NCI-H128 (cell line): Measurements from ENCODE around the gene TIMM22.
"Not testable (repeated sequence)": the region's sequence is repeated elsewhere in the genome, so short reads cannot be mapped to it uniquely, and the experiment has no call there.

Experiments used
- DNase-seq: peaks from one replicate; lab custom pipeline; 2025; ENCODE audit not compliant: unreplicated experiment; lab: John Stamatoyannopoulos, UW

TIMM22 gene

DNA sequence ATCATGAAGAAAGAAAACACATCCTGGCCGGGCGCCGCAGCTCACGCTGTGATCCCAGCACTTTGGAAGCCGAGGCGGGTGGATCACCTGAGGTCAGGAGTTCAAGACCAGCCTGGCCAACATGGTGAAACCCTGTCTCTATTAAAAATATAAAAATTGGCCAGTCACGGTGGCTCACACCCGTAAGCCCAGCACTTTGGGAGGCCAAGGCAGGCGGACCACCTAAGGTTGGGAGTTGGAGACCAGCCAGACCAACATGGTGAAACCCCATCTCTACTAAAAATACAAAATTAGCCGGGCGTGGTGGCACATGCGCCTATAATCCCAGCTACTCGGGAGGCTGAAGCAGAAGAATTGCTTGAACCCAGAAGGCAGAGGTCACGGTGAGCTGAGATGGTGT lies 25.1 kb upstream of the TIMM22 start:
- DNase-seq, result not testable (repeated sequence)

DNA sequence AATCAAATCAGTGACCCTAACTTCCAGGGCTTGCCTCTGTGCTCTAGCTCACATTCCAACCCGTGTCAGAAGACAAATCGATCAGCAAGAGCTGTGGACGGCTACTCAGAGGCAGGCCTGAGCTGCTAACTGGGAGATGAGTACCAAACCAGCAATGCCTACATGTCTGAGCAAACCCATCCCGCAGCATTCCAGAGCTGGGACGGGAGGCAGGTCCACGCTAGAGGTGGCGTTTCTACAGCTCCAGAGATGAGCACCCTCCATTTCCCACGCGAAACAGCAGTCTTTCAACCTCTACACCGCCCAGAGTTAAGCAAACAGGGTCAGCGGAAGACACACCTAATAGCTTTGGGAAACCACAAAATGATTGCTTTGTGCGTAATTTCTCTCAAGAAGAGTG lies 23.9 kb upstream of the TIMM22 start:
- no peak for DNase-seq

DNA sequence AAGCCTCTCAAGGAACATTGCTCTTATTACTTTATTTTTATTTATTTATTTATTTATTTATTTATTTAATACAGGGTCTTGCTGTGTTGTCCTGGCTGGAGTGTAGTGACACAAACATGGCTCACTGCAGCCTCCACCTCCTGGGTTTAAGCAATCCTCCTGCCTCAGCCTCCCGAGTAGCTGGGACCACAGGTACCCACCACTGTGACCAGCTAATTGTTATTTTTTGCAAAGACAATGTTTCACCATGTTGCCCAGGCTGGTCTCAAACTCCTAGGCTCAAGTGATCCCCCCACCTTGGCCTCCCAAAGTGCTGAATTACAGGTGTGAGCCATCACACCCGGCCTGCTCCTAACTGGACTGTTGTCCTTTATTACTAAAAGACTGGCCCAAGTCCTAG lies 22.2 kb upstream of the TIMM22 start:
- DNase-seq, result not testable (repeated sequence)

DNA sequence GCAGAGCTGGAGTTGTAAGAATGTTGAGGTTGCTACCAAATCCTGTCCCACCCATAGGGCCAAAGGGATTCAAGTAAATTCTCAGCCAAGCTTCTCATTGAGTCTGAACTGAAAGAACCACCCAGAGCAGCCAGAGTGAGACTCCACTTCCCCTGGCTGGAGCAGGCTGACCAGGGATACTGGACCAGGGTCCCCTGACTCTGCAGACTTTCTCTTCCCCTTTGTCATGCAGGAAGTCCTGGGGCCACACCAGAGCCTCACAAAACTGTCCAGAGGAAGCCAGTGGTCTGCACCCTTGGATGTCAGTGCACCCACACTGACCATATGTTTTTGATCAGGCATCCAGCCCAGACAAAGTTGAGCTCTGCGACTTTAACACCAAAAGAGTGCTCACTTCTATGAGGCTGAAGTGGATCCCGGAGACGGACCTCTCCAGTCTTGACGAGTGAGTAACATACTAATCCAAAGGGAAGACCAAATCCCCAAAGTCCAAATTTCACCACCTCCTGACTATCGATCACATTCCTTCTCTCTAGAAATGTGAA lies 21.5 kb upstream of the TIMM22 start:
- DNase-seq, result no peak

DNA sequence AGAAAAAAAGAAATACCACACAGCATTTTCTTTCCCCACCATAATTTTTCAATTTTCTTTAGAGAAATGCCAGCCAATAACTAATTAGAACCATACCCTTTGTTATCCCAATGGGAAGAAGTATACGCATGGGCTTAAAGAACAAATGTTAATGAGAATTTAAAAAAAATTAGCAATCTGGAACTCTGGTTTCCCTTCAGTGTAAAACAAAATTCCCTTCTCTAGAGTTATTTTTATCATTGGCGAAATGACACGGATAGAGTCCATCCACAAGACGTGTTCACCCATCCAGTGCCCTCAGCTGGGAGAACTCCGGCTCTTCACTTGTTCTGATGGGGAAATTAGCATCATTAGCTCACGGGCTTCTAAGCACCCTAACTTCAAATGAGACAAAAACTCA lies 20.6 kb upstream of the TIMM22 start:
- DNase-seq, result no peak

DNA sequence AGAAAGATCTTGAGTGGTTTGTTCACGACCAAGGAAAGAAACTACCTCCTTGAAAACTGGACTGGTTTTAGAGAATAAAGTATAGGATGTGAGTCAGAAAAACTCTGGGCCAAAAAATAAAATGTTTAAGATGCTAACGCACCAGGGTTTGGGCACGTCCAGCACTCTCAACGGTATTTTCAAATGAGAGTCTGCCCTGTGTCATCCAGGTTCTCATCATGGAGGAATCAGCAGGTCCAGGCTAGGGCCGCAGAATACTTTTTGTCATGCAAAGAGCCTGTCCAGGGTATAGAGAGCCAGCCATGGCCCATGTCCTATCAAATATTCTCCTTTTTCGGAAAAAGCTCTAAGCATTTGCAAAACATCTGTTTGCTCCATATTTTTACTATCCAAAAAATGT lies 19.8 kb upstream of the TIMM22 start:
- no peak for DNase-seq

DNA sequence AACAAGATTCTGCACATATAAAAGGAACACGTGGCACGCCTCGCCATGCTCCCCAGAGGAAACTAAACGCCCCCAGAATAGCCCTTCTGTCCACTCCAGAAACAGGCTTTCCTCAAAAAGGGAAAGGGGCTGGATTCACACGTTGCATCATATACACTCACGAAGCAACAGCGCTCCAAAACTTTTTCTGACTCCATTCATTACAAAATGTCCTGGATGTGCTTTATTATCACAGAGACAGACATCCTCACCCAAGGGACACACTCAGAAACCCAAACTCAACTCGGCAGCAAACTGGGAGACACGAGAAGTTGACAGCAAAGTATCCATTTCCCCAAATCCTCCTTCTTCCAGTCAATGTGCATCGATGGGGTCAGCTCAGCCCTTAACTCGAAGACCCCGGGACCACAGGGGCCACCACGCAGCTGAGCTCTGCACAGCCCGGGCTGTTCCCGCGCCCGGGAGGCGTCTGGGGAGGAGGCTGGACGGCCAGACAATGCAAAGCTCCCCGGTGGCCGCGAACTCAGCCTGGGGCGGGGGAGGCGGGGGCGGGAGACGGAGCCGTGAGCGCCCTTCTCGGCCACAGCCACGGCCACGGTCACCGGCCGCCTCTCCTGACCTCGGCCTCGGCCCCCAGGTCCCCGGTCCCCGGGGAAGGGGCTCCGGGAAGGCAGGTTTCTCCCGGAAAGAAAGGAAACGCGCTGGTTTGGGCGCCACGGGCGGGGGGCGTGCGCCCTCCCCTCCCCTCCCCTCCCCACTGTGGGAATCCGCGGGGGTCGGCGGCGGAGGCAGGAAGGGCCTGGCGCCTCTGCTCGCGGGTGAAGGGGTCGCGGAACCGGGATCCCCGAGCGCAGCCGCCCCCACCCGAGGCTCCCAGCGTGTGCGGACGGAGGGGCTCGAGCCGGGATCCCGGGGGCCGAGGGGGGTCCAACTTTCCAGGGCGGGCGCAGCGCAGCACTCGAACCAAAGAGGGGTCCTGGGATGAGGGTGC lies 18.5 kb upstream of the TIMM22 start:
- no peak for DNase-seq

DNA sequence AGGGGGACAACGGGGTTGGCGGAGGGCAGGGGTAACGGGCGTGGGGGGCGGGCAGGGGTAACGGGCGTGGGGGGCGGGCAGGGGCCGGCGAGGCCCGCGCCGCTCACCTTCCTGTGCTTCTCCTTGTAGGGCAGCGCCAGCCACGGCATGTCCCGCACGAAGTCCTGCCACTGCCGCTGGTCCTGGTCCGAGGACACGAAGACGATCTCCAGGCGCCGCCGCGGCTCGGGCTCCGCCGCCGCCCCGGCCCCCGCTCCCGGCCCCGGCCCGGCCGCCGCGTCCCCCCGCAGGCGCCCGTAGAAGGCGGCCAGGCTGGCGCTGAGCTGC lies 17.8 kb upstream of the TIMM22 start:
- DNase-seq, result no peak

DNA sequence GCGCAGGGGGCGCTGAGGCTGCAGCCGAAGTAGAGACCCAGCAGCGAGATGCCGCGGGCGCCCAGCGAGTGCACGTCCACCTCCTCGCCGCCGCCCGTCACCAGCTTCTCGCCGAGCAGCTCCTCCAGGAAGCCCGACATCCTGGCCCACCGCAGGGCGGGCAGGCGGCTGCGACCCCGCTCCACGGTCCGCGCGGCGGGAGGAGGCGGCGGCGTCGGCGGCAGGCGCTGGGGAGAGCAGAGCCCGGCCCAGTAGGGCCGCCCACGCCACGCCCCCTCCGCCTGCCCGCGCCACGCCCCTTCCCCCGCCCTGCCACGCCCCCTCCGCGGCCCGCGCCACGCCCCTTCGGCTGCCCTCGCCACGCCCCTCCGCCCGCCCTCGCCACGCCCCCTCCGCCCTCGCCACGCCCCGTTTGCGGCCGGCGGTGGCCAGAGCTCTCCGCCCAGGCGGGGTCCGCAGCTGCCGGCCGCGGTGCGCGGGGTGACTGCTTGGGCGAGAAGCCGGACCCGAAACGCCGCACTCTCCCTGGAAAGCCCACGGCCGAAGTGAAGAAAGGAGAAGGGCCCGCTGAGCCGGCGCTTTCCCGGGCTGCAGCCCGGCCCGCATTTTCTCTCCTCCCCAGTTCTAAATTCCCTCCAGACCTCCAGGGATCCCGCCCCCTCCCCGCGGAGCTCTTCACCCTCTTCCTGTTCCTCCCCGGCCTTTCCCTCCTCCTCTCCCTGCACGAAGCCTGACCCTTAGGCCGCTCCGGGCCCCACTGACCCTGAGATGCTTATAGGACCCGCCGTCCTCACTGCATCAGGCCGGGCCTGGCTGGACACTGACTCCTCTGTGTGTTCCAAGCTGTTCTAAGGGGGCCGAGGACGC lies 17.2 kb upstream of the TIMM22 start, which contains the start of gene NXN:
TSS of gene NXN (minus strand) at position 238 of the 867 bp plus-strand sequence.
- DNase-seq, result no peak

DNA sequence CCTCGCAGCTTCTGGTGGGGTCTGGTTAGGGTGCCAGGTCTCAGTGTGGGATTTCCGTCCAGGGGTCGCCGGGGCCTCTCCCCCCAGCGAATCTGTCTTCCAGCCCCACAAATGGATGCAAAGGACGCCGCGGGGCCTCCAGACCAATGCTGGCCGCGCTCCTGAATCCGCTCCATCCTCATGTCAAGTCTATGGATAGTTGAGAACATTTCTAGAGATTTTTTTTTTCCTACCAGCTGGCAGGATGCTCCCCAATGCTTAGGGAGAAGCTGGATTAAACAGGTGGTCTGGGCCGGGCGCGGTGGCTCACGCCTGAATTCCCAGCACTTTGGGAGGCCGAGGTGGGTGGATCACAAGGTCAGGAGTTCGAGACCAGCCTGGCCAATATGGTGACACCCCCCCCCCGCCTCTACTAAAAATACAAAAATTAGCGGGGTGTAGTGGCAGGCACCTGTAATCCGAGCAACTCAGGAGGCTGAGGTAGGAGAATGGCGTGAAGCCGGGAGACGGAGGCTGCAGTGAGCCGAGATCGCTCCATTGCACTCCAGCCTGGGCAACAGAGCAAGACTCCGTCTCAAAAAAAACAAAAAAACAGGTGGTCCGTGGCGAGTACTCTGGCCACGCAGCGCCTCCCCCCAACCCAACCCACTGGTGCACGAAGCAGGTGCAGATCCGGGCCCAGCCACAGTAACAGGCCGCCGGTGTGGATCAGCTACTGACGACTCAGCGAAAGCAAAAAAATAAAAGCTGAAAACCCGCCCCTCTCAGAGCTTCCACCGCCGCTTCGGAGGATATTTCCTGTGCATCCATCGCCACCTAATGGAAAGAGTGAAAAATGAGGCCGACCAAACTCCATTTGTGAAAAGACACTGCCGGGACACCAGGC lies 16.3 kb upstream of the TIMM22 start:
- peak; percentile 82 for DNase-seq

DNA sequence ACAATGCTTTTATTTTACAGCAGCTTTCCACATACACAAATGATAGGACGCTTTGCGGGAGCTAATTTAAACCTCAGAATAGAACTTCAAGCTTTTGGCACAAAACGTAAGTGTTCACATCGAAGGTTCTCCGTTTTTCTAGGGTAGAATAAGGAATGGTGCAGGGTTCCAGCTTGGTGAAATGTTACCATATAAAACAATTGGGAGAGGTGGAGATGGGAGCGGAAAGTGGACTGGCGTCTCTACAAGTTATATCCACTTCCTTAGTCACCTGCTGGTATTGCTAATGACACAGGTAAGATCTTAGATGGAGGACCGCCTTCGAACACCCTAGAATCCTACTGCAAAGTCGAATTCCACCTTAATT lies 15.7 kb upstream of the TIMM22 start:
- DNase-seq, result no peak

DNA sequence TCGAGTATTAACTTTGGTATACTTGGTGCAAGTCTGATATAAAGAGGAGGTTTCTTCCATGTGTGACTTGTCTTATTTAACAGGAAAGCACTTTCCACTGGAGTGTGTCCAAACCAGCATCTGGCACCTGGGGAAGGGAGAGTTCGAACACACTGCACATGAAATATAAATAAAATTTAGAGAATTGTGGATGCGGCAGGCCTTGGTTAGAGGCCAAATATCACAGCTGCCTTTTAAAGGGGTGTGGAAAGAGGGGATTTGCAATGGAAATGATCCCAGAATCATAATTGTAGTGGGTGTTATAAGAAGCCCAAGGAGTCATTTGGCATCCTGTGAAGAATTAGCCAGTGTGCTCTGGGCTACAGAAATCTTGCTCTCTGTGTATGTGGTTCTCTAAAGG lies 13.0 kb upstream of the TIMM22 start:
- DNase-seq, result no peak

DNA sequence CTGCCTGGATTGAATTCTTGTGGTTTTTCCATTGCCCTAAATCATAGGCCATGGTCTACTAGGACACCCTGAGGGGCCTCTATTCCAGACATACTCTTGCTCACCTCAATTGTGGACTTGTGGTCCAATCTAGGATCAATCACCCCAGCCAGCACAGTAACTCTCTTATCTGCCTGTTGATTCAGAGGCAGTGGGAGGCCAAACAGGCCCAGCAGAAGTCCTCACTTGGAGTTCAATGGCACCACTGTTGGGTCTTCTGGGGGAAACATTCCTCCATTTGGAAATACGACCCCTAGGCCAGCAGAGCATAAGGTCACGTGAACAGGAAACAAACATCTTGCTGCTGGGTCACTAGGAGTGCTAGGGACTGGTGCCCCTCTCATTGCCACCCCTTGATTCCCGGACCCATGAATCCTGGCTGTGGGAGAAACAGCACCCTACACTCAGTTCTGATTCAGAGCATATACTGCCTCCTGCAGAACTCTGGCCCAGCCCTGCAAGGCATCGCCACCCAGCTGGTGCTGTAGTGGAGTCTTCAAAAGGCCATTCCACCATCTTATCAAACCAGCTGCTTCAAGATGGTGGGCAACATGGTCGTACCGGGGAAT lies 10.5 kb upstream of the TIMM22 start:
- DNase-seq, result no peak

DNA sequence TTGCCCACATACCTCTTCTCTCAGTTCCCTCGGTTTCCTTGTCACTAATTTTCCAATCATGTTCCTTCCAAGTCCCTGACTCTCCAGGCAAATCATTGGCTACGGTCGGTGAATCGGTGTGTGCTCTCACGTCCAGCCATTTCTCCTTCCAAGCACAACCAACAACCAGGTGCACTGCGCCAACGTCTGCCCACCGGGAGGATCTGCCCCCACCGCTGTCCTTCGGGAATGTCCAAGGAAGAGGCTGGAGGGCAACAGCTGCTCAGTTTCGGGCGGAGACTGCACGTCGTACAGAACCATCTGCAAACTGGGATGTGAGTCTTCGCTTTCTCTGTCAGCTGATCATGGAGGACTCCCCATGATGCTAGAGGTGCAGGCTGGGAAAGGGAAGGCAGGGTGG lies 9.0 kb upstream of the TIMM22 start:
- no peak for DNase-seq

DNA sequence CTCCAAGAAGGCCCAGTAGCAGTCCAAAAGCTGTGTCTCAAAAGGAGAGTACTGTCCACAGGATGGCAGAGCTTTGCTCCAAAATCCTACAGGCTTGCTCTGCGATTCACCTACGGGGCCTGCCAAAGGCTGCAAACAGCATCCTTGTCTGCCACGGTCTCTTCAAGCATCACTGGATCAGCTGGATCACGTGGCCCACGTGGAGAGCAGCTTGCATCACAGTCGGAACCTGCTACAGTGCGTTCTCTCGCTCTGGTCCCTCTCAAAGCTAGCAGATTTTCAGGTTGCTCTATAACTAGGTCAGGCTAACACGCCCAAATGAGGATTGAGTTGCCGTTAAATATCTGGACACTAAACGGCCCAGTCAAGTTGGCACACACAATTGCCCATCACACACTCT lies 8.4 kb upstream of the TIMM22 start:
- DNase-seq, result no peak

DNA sequence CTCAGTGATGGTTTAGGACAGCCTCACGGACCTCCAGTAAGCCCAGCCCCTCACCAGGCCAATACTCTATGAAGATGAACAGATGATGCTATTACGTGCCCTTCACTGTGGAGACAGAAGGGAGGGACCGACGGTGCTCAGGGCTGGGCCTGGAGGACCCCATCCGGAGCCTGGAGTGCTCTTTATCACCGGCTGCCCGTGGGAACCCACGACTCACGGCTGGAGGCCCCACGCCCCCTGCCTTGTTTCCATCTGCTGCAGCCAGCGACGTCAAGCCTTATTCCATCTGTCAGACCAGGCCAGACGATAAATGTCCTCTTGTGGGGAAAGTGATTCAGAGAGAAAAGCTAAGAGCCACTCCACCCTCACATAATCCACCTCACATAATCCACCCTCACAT lies 4.0 kb upstream of the TIMM22 start:
- no peak for DNase-seq

DNA sequence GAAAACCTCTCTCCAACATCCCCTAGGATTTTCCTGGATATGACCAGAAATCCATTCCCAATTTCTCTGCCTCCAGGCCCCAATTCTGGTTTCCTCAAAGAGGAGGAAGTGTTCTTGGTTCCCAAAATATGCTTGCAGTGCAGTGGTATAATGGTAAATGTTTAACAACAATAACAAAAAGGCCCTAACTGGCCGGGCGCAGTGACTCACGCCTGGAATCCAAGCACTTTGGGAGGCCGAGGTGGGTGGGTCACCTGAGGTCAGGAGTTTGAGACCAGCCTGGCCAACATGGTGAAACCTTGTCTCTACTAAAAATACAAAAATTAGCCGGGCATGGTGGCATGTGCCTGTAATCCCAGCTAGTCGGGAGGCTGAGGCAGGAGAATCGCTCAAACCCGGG lies 1.6 kb upstream of the TIMM22 start:
- not testable (repeated sequence) for DNase-seq

DNA sequence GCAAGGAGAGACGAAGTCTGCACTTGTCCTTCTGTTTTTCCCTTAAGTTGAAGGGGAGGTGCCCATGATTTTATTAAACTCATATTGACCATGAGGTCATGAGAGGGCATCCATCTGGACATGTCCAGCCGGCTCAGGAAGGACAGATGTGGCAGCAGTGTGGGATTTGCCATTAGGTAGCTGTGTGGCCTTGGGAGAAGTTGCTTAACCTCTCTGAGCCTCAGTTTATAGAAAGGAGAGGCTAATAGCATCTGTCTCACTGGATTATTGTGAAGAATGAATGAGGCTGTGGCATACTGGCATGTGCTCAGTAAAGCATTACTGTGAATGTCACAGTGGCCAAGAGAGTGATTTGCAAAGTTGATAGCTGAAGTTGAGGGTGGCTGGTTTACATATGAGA lies 1.2 kb downstream of the TIMM22 start:
- no peak for DNase-seq

DNA sequence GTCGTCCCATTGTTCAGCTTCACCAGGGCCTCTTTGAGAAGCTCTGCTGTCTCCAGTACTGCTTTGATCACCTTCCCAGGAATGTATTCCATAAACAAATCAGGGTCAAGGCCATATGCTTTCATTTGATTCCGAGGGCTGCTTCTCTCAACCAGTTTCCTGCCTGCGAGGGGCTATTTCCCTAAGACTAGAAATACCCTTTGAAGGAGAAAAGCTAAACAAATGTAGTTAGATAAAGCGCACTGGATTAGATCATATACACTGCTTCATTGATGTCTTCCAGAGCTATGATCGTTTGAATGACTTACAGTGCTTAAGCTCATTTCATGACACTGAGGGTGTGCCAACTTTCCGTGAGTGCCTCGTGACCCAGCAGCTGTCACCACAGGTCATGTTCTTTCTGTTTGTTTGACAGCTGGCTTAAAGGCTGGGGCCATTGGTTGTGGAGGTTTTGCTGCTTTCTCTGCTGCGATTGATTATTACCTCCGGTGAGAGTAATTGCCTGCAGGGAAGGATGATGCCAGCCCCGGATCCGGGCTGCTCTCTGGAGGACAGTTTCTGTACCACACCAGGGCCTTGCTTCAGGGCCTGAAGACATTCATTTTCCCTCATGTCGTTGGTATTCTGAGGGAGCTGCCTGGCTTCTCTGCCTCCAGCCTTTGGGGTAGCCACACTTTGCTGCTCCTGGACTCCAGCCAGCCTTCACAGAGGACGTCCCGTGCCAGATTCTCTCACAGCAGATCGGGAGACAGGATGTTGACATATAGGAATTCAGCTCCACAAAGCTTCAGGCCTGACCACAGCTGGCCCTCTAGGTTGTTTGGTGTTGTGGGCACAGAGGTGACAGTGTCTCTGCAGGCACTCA lies 3.9 kb downstream of the TIMM22 start:
- DNase-seq, result no peak
